ENCODE data around the gene ALDH3B1. TPM values are rescaled to one million over a fixed set of nuclear protein-coding genes. Genes with fewer than 3 reads are reported as not detected.

The ALDH3B1 gene
- total and polyA plus RNA-seq, 9 of the 15 experiments (the other 6 are each of a cell fraction or from before 2014, with no cell fraction given) = 0.01 to 0.35 (median 0.07) TPM; not detected in 2

DNA sequence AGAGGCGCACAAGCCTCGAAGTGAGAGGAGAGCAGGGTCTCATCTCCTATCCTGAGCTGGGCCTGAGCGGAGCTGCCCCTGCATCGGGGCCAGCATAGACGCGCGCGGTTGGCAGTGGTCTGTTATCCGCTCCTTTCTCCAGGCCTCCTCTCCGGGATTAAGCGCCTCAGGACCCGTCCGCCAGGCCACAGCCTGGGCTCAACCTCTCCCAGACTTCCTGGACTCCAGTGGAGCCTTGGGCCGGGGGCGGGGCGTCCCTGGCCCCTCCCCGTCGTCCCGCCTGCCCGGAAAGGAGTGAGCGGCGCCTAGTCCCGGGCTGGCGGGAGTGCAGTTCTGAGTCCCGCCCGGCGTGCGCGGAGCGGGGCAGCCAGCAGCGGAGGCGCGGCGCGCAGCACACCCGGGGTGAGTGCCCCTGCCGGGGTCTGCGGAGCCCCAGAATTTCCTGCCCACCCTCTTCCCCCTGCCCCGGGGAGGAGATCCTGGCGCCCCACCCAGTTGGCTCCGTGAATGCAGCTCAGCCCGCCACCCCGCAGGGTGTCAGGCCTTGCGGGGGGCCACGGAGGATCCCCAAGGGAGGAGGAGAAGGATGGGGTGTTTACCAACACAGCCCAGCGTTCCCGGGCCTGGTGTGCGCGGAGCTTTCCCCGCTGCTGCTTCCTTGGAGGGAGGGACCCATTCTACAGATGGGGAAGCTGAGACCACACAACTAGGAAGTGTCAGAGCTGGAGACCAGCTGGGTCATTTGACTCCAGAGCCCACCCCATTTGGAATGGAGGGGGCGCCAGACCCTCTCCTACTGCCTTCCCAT, 28.8 kb downstream of the ALDH3B1 start, which contains the start of gene TCIRG1 (continued):
- TF ChIP-seq RBM15 (IDR thresholded peaks at IDR 0.05; ENCODE audit: insufficient read depth, low read length) (no peak), KAT7 (CRISPR knock-in tag; IDR thresholded peaks at IDR 0.05; ENCODE audit: borderline replicate concordance) (peak; percentile 12; the same call in 1 of the 2 replicates), SAP30 (IDR thresholded peaks at IDR 0.05; ENCODE audit: borderline replicate concordance, insufficient read depth, low read depth, low read length, poor library complexity, severe bottlenecking) (peak; percentile 51), PTRF (tag; IDR thresholded peaks at IDR 0.05) (no peak), SLC30A9 (CRISPR knock-in tag; IDR thresholded peaks at IDR 0.05) (no peak), TBP (optimal IDR thresholded peaks at IDR 0.05; ENCODE audit: low read depth, low read length) (peak; percentile 86), MTF1 (CRISPR knock-in tag; IDR thresholded peaks at IDR 0.05; ENCODE audit: borderline replicate concordance) (no peak), NBN (IDR thresholded peaks at IDR 0.05; ENCODE audit: low read depth) (no peak), ZNF77 (CRISPR knock-in tag; IDR thresholded peaks at IDR 0.05) (no peak), SP1 (CRISPR knock-in tag; IDR thresholded peaks at IDR 0.05) (peak; percentile 72), CBX1 (IDR thresholded peaks at IDR 0.05; ENCODE audit: low read depth) (peak; percentile 97), ZNF445 (CRISPR knock-in tag; IDR thresholded peaks at IDR 0.05; ENCODE audit: low read depth) (no peak)
- TF ChIP-seq, protein P1, sequence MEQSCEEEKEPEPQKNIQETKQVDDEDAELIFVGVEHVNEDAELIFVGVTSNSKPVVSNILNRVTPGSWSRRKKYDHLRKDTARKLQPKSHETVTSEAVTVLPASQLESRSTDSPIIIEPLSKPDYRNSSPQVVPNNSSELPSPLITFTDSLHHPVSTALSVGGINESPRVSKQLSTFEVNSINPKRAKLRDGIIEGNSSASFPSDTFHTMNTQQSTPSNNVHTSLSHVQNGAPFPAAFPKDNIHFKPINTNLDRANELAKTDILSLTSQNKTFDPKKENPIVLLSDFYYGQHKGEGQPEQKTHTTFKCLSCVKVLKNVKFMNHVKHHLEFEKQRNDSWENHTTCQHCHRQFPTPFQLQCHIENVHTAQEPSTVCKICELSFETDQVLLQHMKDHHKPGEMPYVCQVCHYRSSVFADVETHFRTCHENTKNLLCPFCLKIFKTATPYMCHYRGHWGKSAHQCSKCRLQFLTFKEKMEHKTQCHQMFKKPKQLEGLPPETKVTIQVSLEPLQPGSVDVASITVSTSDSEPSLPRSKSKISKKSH (CRISPR knock-in tag; IDR thresholded peaks at IDR 0.05) = no peak
- TF ChIP-seq, protein P2, sequence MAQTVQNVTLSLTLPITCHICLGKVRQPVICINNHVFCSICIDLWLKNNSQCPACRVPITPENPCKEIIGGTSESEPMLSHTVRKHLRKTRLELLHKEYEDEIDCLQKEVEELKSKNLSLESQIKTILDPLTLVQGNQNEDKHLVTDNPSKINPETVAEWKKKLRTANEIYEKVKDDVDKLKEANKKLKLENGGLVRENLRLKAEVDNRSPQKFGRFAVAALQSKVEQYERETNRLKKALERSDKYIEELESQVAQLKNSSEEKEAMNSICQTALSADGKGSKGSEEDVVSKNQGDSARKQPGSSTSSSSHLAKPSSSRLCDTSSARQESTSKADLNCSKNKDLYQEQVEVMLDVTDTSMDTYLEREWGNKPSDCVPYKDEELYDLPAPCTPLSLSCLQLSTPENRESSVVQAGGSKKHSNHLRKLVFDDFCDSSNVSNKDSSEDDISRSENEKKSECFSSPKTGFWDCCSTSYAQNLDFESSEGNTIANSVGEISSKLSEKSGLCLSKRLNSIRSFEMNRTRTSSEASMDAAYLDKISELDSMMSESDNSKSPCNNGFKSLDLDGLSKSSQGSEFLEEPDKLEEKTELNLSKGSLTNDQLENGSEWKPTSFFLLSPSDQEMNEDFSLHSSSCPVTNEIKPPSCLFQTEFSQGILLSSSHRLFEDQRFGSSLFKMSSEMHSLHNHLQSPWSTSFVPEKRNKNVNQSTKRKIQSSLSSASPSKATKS (CRISPR knock-in tag; IDR thresholded peaks at IDR 0.05) = no peak
- TF ChIP-seq, protein P3, sequence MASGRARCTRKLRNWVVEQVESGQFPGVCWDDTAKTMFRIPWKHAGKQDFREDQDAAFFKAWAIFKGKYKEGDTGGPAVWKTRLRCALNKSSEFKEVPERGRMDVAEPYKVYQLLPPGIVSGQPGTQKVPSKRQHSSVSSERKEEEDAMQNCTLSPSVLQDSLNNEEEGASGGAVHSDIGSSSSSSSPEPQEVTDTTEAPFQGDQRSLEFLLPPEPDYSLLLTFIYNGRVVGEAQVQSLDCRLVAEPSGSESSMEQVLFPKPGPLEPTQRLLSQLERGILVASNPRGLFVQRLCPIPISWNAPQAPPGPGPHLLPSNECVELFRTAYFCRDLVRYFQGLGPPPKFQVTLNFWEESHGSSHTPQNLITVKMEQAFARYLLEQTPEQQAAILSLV (tag; IDR thresholded peaks at IDR 0.05) = no peak
- TF ChIP-seq, protein P4, sequence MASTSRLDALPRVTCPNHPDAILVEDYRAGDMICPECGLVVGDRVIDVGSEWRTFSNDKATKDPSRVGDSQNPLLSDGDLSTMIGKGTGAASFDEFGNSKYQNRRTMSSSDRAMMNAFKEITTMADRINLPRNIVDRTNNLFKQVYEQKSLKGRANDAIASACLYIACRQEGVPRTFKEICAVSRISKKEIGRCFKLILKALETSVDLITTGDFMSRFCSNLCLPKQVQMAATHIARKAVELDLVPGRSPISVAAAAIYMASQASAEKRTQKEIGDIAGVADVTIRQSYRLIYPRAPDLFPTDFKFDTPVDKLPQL (IDR thresholded peaks at IDR 0.05; ENCODE audit: extremely low read depth, insufficient read length) = no peak
- TF ChIP-seq, protein P5, sequence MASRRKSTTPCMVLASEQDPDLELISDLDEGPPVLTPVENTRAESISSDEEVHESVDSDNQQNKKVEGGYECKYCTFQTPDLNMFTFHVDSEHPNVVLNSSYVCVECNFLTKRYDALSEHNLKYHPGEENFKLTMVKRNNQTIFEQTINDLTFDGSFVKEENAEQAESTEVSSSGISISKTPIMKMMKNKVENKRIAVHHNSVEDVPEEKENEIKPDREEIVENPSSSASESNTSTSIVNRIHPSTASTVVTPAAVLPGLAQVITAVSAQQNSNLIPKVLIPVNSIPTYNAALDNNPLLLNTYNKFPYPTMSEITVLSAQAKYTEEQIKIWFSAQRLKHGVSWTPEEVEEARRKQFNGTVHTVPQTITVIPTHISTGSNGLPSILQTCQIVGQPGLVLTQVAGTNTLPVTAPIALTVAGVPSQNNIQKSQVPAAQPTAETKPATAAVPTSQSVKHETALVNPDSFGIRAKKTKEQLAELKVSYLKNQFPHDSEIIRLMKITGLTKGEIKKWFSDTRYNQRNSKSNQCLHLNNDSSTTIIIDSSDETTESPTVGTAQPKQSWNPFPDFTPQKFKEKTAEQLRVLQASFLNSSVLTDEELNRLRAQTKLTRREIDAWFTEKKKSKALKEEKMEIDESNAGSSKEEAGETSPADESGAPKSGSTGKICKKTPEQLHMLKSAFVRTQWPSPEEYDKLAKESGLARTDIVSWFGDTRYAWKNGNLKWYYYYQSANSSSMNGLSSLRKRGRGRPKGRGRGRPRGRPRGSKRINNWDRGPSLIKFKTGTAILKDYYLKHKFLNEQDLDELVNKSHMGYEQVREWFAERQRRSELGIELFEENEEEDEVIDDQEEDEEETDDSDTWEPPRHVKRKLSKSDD (conservative IDR thresholded peaks at IDR 0.05; ENCODE audit: low read length) = no peak
- TF ChIP-seq, protein P6, sequence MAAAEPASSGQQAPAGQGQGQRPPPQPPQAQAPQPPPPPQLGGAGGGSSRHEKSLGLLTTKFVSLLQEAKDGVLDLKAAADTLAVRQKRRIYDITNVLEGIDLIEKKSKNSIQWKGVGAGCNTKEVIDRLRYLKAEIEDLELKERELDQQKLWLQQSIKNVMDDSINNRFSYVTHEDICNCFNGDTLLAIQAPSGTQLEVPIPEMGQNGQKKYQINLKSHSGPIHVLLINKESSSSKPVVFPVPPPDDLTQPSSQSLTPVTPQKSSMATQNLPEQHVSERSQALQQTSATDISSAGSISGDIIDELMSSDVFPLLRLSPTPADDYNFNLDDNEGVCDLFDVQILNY (CRISPR knock-in tag; IDR thresholded peaks at IDR 0.05) = peak; percentile 30; the same call in 1 of the 2 replicates

All from K562 (cell line).